Mesothelial cell of epicardium (in vitro differentiated cells): Measurements from ENCODE around the gene CATSPER3. TPM values are rescaled to one million over a fixed set of nuclear protein-coding genes. Genes with fewer than 3 reads are reported as not detected.
A peak's percentile ranks its signal among the peaks of the same experiment; 100 is the strongest.

ENCODE experiments used
- DNase-seq, 2 experiments: peaks; one replicate each; pipeline ENCODE4 v3.0.0; 2021; ENCODE audit warnings: low spot score in 2 of 2; ENCODE audit not compliant: unreplicated experiment in 2 of 2
- H3K27ac Mint-ChIP-seq: 2 replicates; pipeline ENCODE4 v1.8.0; 2021; ENCODE audit warnings: mixed read lengths
- H3K27me3 Mint-ChIP-seq: 2 replicates; pipeline ENCODE4 v1.8.0; 2021; ENCODE audit warnings: low read depth, mixed read lengths
- H3K36me3 Mint-ChIP-seq: 2 replicates; pipeline ENCODE4 v1.8.0; 2021; ENCODE audit warnings: mixed read lengths
- H3K4me1 Mint-ChIP-seq: 2 replicates; pipeline ENCODE4 v1.8.0; 2021; ENCODE audit warnings: mixed read lengths
- H3K4me3 Mint-ChIP-seq: 2 replicates; pipeline ENCODE4 v1.8.0; 2021; ENCODE audit warnings: mild to moderate bottlenecking, moderate library complexity, mixed read lengths
- H3K9me3 Mint-ChIP-seq: 2 replicates; pipeline ENCODE4 v1.8.0; 2021; ENCODE audit warnings: mixed read lengths
- CTCF ChIP-seq: fragments of 200-600 bp; sonication (generic); IDR thresholded peaks from one replicate; pipeline ENCODE4 v1.5.0; 2021; ENCODE audit warnings: antibody characterized with exemption; ENCODE audit not compliant: unreplicated experiment
- total RNA-seq: library from RNA; stranded (reverse); gene quantifications from 3 replicates; pipeline ENCODE4 v1.2.1, GENCODE V29; 2021

CATSPER3 gene
- total RNA-seq, 1 donor from 2014 or later = 1.5 TPM

DNA sequence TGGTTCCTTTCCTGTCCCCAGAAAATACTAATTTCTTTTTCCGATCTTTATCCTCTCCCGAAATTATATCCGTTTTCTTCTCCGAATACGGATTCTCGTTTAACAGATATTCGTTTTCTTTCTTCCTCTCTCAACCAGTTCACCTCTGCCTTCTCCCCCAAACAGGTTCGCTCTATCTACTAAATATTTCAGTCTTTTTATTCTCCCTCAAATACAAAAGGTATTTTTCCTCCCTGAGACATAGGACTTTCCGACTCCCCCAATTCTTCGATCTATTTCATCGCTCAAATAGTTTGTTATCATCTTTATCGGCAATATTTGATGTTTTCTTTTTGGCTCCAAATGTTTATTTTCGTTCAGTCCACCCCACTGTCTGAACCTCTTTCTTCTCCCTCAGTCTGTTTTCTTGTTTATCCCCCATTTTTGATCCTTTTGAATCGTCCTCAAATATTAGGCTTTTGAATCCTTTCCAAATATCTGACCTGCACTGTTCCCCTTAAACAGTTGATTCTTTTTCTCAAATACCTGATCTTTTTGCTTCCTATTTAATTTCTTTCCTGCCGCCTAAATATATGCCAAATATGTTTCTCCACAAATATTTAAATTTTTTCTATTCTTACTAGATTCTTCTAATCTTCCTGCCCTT, 61.9 kb downstream of the CATSPER3 start:
- Mint-ChIP-seq H3K27me3 (peaks cover 83% of the 10 kb centered on the region), H3K36me3 (peaks cover 4% of the 10 kb centered on the region), H3K4me3 (peak overlapping the region; percentile 85), H3K9me3 (no peaks in the 10 kb centered on the region), H3K4me1 (peaks cover 29% of the 10 kb centered on the region), H3K27ac (peak overlapping the region; percentile 94)
- TF ChIP-seq CTCF = no peak
- no peak for DNase-seq

GRCh38 chr5:135030123-135030955, 62.6 kb downstream of the CATSPER3 start:
- H3K9me3 Mint-ChIP-seq = no peaks in the 10 kb centered on the region
- peaks cover 36% of the 10 kb centered on the region for H3K4me1 Mint-ChIP-seq
- peak overlapping the region; percentile 94 for H3K27ac Mint-ChIP-seq
- no peak for DNase-seq
- peak overlapping the region; percentile 85 for H3K4me3 Mint-ChIP-seq
- peaks cover 4% of the 10 kb centered on the region for H3K36me3 Mint-ChIP-seq
- TF ChIP-seq CTCF = no peak
- peaks cover 83% of the 10 kb centered on the region for H3K27me3 Mint-ChIP-seq

DNA sequence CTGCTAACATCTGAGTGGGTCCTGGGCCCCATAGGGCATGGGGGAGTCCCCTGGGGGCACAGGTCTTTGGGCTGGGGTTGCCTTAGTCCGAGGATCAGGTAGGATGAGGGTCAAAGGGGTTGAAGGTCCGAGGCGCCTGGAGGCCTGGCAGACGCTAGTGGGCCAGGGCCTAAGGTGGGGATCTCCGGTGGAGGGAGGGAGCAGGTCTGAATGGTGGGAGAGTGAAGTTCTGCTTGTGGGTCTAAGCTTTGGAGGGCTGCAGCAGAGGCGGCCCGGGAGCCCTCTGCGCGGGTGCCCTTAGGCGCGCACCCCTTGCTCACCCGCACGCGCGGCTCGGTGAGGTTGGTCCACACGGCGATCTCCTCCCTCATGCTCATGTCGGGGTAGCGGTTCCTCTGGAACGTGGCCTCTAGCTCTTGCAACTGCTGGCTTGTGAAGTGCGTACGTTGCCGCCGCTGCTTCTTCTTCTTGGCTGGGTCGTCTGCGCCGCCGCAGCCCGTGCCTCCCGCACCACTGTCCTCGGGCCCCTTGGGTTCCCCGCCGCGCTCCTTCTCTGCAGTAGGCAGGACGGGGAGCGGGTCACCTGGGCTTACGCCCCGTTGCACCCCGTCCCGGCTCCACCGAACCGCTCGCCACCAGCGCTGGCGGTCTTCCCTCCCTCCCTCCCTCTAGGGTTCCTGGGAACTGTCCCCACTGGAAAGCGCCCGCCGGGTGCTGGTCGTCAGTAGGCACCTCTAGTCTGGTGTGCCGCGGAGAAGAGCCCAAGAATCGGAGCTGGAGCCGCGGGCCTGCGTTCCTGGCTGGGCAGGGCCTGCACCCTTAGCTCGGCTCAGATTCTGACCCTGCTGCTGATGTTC, 63.5 kb downstream of the CATSPER3 start:
- peak overlapping the region; percentile 94 for H3K27ac Mint-ChIP-seq
- peak in 1 of 2 experiments; percentile 50 for DNase-seq
- peaks cover 40% of the 10 kb centered on the region for H3K4me1 Mint-ChIP-seq

GRCh38 chr5:135031813-135032694, 64.3 kb downstream of the CATSPER3 start:
- Mint-ChIP-seq H3K27ac (peak overlapping the region; percentile 94), H3K4me1 (peaks cover 36% of the 10 kb centered on the region), H3K27me3 (peaks cover 83% of the 10 kb centered on the region), H3K36me3 (peaks cover 4% of the 10 kb centered on the region), H3K9me3 (no peaks in the 10 kb centered on the region), H3K4me3 (peak overlapping the region; percentile 85)
- no peak for DNase-seq
- TF ChIP-seq CTCF = no peak

More for the DNA sequence above, 63.5 kb downstream of the CATSPER3 start:
- peaks cover 4% of the 10 kb centered on the region for H3K36me3 Mint-ChIP-seq
- H3K27me3 Mint-ChIP-seq = peaks cover 83% of the 10 kb centered on the region
- H3K4me3 Mint-ChIP-seq = peak overlapping the region; percentile 85
- no peaks in the 10 kb centered on the region for H3K9me3 Mint-ChIP-seq
- TF ChIP-seq CTCF = no peak

DNA sequence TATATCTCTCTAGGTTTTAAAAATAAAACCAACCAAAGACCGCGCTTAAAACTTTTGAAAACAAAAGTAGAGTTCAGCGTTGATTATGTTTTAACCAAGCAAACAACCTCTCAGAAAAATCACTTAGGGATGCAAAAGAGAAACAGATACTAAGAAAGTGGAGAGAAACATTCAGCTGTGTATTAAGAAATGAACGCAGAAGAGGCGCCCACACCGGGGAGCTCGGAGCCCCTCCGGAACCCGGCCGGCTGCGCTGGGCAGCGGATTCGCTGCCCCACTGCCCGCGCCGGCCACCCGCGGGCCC, 64.9 kb downstream of the CATSPER3 start:
- Mint-ChIP-seq H3K27me3 (peaks cover 83% of the 10 kb centered on the region), H3K4me3 (peak overlapping the region; percentile 85)

More for the DNA sequence above, 64.9 kb downstream of the CATSPER3 start:
- H3K36me3 Mint-ChIP-seq = peaks cover 4% of the 10 kb centered on the region
- no peak for TF ChIP-seq CTCF
- peaks cover 32% of the 10 kb centered on the region for H3K4me1 Mint-ChIP-seq
- no peaks in the 10 kb centered on the region for H3K9me3 Mint-ChIP-seq
- no peak for DNase-seq
- H3K27ac Mint-ChIP-seq = peak overlapping the region; percentile 94
